ENCODE measurements around the gene GSTO1.

The GSTO1 gene

DNA sequence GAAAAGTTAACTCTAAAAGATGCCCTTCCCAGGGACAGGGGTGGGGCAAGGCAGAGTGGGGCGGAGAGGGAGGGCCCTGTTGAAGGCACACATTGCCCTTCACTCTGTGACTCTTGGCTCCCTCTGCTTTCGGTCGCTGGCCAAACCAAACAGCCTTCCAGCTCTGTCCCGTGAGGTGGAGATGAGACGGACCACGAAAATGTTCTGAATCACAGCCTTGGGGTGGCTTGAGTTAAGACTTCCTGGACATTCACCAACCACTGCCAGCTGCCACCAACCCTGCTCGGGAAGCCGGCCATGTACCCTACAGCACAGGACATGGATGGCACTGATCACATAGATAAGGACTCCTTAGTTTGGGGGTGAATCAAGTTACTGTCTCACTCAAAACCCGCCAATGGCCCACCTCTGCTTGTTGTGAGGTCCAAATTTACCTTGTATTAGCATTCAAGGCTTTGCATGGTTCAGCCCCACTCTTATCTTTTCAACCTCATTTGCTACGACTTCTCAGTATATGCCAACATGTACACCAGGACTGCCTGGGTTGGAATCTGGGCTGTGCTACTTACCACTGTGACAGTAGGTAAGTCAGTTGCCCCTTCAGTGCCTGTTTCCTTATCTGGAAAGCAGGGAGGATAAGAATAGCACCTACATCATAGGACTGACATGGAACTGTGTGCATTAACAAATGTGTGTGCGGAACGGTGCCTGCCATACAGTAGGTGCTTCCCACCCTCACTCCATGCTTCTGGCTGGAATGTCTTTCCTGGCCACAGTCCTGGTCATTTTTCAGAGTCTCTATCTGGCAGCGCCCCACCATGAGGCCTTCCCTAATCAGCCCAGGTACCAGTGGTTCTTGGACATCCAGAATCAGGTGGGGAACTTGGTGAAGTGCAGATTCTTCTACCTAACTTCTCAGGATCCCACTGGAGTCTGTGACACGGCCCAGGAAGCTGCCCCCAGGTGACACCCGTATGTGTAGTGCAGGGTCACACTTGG is 55.6 kb downstream of the GSTO1 start:
- H3K27me3 Mint-ChIP-seq: peaks cover 1% of the 10 kb centered on the region
- intact Hi-C loops (cut with micrococcal nuclease): no loop called here
- no peak overlapping the region for H3K4me3 Mint-ChIP-seq
- H3K9me3 Mint-ChIP-seq: no peaks in the 10 kb centered on the region
- H3K36me3 Mint-ChIP-seq (ENCODE audit: low read depth): peaks cover 64% of the 10 kb centered on the region
- no peak overlapping the region for H3K27ac Mint-ChIP-seq
- H3K4me1 Mint-ChIP-seq (ENCODE audit: low read depth): peaks cover 19% of the 10 kb centered on the region

DNA sequence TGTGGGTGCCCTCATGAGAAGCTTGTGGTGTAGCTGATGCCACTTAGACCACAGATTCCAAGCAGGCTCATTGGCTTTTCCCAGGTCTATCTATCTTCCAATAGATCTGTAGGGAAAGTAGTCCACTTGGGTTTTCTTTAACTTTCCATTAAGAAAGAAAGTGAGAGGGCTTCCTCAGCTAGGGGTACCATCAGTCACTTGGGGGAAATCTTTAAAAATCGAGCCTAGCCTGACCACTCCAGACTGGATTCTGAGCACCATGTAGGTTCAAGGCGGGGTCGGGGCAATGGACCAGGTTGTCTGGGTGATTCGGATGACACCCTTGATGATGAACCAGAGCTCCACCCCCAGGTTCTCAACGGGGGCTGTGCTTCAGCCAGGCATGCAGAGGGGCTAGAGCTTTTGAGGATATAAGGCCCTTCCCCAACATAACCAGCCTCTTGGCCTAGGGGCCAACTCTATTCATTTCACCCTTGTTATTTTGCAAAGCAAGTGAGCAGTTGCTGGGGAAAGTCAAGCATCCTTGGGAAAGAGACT is 56.6 kb downstream of the GSTO1 start:
- Mint-ChIP-seq H3K36me3 (ENCODE audit: low read depth) (peaks cover 74% of the 10 kb centered on the region), H3K9me3 (no peaks in the 10 kb centered on the region), H3K27me3 (no peaks in the 10 kb centered on the region), H3K27ac (no peak overlapping the region), H3K4me3 (no peak overlapping the region), H3K4me1 (ENCODE audit: low read depth) (peaks cover 12% of the 10 kb centered on the region)
- intact Hi-C loops (cut with micrococcal nuclease): no loop called here

DNA sequence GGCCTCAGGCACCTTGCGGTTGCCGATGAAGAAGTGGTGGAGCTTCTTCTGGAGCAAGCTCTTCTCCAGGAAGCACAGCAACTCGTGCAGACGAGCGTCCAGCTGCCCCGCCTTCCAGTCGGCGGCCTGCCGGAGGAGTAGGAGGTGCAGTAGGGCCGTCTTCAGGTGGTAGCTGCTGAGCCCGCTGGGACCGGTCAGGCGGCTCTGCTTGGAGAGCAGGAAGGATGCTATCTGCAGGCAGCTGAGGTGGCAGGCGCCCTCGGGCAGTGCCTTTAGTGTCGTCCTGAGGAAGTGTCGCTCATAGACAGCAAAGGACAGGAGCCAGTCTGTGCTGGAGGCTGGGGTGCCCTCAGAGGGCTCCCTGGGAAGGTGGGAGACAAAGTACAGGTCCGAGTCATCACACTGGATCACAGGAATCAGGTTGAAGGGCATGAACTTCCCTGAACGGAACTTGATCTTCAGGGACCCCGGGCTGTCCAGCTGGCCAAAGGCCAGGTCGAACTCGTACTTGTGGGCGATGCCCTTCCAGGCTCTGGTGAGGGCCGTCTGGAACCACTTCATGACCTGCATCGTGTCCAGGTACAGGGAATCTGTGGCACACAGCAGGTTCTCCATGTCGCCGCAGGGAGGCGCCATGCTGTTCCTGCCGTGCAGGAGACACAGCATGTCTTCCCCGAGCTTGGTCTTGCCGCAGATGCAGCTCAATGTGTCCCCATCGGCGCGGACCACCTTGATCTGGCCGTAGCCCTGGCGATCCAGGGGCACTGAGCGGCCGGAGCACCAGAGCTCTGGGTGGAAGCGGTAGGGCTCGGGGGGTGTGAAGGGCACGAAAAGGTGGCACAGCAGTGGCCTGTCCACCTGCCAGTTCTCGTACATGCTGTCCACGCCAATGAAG is 60.1 kb downstream of the GSTO1 start:
- H3K4me3 Mint-ChIP-seq: no peak overlapping the region
- peaks cover 76% of the 10 kb centered on the region for H3K36me3 Mint-ChIP-seq (ENCODE audit: low read depth)
- no peaks in the 10 kb centered on the region for H3K9me3 Mint-ChIP-seq
- intact Hi-C loops (cut with micrococcal nuclease): no loop called here
- no peak overlapping the region for H3K27ac Mint-ChIP-seq
- H3K4me1 Mint-ChIP-seq (ENCODE audit: low read depth): peaks cover 40% of the 10 kb centered on the region
- no peaks in the 10 kb centered on the region for H3K27me3 Mint-ChIP-seq

DNA sequence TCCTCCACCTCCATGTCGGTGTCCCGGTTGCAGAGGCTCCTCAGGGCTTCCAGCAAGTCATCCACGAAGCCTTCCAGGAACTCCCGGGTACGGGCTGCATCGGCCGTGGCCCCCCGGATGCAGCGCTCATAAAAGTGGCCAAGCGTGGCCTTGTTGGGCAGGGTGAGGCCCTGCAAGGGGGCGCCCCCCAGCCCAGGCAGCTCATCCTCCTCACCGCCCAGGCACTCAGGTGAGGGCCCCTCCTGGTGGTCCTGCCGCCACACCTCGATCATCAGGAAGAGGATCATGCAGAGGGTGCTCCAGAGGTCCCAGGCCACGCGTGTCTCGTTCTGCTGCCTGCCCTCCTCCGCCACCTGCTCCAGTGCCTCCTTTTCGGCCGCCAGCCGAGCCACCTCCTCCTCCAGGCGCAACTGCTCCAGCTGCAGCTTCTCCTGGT is 60.8 kb downstream of the GSTO1 start:
- no peak overlapping the region for H3K4me3 Mint-ChIP-seq
- H3K27ac Mint-ChIP-seq: no peak overlapping the region
- no peaks in the 10 kb centered on the region for H3K9me3 Mint-ChIP-seq
- H3K36me3 Mint-ChIP-seq (ENCODE audit: low read depth): peaks cover 70% of the 10 kb centered on the region
- H3K4me1 Mint-ChIP-seq (ENCODE audit: low read depth): peaks cover 46% of the 10 kb centered on the region
- intact Hi-C loops (cut with micrococcal nuclease): no loop called here
- H3K27me3 Mint-ChIP-seq: no peaks in the 10 kb centered on the region

DNA sequence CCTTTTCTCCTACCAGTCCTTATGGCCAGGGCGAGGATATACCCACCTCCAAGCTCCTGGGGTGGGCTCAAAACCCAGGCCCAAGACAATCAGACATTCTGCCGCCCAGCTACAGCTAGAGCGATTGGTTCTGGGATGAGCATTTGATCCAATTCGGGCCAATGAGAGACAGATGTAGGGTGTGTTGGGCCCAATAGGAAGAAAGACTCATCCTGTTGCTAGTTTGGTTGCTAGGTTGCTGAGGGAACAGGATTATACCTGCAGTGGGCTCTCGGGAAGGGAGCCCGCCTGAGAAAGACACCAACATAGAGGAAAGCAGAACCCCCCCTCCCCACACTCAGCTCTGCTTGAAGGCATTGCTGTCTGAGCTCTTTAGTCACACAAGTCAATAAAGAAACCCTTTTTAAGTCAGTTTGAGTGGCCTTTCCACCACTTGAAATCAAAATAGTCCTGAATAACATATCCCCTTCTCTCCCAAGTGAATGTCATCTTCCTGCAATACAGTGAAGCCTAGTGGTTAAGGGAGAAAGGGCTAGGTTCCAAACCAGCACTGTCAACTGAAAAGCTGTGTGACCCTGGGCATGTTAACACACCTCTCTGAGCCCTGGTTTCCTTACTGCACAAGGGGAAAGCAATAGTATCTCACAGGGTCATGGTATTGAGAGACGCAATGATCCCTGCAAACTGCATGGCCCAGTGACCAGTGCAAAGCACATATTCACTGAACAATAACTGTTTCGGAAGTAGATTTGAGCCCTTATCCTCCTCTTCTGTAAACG is 61.8 kb downstream of the GSTO1 start:
- H3K4me1 Mint-ChIP-seq (ENCODE audit: low read depth): peaks cover 53% of the 10 kb centered on the region
- H3K4me3 Mint-ChIP-seq: no peak overlapping the region
- H3K27me3 Mint-ChIP-seq: no peaks in the 10 kb centered on the region
- H3K9me3 Mint-ChIP-seq: no peaks in the 10 kb centered on the region
- peaks cover 60% of the 10 kb centered on the region for H3K36me3 Mint-ChIP-seq (ENCODE audit: low read depth)
- no peak overlapping the region for H3K27ac Mint-ChIP-seq
- intact Hi-C loops (cut with micrococcal nuclease): no loop called here

Measured in dendritic cell treated with granulocyte-macrophage colony-stimulating factor and Interleukin-4, amounts not matched to agents 40 ng/mL and 50 ng/mL, for 4 days (primary cell).